Measurements from ENCODE around the gene RPRD2.
"Not testable (repeated sequence)": the region's sequence is repeated elsewhere in the genome, so short reads cannot be mapped to it uniquely, and the experiment has no call there.

The RPRD2 gene

DNA sequence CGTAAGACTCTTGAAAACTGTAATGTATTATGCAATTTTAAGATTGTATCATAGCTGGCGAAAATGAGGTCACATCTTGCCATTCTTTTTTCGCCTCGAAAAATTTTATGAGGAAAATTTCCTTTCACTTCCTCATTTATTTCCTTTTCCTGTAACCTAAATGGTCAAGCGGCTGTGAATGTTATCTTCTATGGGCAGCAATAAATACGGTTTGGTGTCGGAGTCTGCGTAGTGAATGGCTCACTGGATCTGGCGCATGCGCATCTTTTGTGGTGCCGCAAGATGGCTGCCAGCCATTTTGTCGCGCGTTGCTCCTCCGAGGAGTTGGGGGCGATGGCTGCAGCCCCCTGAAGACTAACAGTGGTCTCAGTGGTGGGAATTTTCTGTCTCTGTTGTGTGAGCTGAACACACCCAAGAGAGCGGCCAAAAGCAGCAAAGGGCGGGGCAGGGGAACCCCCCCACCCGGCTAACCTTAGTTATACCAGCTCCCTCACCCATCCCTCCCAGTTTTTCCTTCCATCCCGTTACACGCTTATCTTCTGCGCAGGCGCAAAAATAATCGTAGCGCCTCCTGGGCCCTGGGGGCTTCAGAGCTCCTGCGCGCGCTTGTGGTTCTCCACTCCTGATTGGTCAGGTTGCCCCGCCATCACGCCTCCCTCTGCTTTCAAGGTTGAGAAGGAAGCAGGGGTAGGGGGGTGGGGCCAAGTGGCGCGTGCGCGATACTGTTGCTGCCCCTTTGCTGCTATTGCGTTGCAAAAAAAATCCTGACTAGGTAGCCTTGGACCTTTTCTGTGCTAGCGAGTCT, at the start of gene RPRD2:
TSS of gene RPRD2 (plus strand) at position 722 of the 805 bp plus-strand sequence. CDS start 568 bp downstream, outside the sequence.
- peak; percentile 100 for DNase-seq

- DNase-seq, result not testable (repeated sequence)
Observed at GRCh38 chr1:150314691-150315090, 49.3 kb upstream of the RPRD2 start.

DNA sequence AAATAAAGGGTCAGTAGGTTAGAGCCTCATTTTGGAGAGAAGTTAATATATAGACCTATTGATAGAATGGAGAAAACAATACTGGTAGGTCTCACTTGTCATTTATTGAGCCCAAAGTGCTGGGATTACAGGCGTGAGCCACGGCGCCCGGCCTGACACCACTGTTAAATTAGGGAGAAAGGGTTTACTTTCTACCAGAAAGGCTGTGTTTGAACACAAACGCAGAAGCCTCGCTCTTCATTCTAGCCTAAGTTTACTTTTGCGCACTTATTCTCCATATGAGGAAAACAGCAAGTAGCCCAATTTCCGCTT, 43.3 kb upstream of the RPRD2 start:
- no peak for DNase-seq

DNA sequence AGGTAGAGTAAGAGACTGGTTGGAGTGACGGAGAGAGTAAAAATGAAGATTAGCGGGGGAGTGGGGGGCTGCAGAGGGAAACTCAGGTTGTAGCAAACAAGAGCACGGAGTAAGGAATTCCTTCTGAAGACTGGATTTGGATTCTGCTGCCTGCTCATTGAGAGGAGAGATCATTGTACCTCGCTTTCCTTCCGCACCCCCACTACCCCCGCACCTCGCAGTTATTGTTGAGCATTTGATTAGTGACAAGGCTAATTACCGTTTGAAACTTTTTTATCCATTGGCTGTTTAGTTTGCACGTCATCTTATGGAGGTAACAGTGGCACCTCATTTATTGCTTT, 42.2 kb upstream of the RPRD2 start:
- no peak for DNase-seq

GRCh38 chr1:150322310-150322709, 41.6 kb upstream of the RPRD2 start:
- no peak for DNase-seq

DNA sequence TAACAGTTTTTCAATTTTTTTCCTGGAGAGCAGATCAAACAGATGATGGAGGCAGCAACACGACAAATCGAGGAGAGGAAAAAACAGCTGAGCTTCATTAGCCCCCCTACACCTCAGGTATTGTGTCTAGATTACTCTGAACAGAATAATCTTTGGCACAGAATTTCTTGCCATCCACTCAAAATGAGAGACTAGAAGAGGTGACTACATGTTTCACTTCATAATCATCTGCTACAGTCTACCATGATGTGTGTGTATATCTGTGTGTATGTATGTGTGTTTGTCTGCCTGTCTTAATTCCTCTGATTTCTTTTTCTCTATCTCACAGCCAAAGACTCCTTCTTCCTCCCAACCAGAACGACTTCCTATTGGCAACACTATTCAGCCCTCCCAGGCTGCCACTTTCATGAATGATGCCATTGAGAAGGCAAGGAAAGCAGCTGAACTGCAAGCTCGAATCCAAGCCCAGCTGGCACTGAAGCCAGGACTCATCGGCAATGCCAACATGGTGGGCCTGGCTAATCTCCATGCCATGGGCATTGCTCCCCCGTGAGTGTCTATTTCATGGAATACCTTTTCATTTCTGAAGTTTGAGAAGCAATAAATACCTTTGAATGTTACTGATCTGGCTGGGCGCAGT, 31.2 kb upstream of the RPRD2 start:
- no peak for DNase-seq

DNA sequence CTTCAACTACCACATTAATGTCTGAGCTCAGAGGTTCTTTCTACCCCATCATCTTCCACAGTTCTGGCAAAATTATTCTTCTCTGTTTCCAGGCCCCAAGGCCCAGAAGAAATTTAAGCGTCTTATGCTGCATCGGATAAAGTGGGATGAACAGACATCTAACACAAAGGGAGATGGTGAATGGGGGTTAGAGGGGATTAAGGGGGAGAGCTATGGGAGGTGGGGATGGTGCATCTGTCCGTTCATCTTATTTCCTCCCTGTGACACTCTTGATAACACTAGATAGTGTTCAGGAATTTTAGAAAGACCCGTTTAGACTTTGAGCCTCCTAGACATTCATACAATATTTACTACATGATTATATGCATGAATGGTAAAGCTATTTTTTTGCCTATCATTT, 17.6 kb upstream of the RPRD2 start:
- DNase-seq, result peak; percentile 95

- DNase-seq, result no peak
Observed at GRCh38 chr1:150352866-150353265, 11.1 kb upstream of the RPRD2 start.

DNA sequence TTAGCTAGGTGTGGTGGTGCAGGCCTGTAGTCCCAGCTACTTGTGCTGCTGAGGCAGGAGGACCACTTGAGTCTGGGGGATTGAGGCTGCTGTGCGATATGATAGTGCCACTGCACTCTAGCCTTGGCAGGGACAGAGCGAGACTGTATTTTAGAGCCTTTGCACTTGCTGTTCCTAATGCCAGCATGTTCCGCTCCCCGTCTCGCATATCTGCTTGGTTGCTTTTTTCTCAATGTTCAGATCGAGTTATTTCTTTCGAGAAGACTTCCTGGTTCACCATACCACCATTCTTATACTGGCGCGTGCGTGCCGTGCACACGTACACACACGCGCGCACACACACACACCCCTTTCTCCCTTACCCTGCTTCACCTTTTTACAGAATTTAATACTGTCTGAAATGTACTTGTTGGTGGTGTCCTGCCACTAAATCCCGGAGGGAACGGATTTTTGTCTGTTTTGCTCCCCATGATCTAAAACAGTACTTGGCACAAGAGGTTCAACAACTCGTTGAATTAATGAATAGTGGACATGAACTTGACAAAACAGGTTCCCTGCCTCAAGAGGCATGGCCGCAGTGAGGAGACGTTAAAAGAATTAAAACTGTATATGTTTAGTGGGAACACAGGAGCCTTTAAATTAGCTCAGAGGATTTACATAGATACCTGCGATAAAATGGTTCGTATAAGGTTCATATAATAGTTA, 1.1 kb upstream of the RPRD2 start:
- peak; percentile 56 for DNase-seq

DNA sequence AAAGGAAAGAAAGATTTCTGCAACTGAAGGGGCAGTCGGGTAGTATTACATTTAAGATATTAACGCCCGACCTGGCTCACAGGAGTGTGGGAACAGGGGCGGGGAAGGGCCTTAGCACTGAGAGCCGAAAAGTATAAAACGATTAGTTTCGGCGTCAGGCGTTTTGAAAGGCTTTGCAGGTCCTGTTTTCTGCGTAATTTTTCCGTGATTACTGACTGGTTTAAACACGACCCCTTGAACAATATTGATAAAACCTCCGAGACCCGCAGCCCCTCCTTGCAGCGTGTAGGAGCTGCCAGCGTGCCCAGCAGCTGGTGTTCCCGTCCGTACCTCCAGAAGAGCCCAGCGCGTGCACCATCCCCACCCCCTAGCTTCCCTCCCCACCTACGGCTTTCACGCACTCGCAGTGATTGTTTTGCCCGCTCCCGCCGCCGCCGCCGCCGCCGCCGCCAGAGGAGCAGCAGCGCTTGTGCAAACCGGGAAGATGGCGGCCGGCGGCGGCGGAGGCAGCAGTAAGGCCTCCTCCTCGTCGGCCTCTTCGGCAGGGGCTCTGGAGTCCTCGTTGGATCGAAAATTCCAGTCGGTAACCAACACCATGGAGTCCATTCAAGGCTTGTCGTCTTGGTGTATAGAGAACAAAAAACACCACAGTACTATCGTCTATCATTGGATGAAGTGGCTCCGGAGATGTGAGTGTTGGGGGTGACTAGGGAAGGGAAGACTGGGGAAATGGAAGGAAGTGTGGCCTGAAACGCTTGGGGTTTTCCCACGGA, 470 bp downstream of the RPRD2 start:
- peak; percentile 93 for DNase-seq

DNA sequence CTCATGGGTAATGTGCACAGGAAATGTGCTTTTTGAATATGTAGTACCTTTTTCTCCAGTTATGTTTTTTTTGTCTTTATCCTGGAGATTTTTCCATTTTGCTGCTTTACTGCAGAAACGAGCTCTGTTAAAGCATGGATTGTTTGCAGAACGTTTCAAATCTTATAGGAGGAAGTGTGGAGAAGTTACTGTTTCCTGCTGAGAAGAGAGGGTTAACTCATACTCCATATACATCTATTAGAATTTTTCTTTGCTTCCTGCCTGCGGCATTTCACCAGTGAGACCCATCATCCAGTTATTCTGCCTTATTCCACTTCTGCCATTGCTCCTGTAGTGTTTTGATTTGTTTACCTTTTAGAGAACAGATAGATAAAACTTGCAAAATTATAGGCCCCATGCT, 2.0 kb downstream of the RPRD2 start:
- DNase-seq, result peak; percentile 19

GRCh38 chr1:150366416-150367296, 2.7 kb downstream of the RPRD2 start:
- DNase-seq, result no peak

GRCh38 chr1:150371110-150371509, 7.2 kb downstream of the RPRD2 start:
- no peak for DNase-seq

DNA sequence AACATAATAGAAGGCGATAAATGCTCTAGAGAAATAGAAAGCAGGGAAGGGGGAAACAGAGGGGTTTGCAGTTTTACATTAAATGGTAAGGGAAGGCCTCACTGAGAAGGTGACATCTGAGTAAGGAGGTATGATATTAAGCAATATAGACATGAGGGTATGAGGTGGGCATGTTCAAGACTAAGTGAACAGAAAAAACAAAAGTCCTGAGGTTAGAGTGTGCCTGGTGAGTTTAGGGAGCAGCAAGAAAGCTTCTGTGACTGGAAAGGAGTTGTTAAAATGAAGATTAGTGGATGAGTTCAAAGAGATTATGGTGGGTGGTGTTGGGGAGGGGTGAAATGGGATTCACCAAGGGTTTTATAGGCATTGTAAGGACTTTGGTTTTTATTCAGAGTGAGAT, 8.6 kb downstream of the RPRD2 start:
- DNase-seq, result peak; percentile 77

GRCh38 chr1:150376110-150376509, 12.2 kb downstream of the RPRD2 start:
- DNase-seq, result no peak

DNA sequence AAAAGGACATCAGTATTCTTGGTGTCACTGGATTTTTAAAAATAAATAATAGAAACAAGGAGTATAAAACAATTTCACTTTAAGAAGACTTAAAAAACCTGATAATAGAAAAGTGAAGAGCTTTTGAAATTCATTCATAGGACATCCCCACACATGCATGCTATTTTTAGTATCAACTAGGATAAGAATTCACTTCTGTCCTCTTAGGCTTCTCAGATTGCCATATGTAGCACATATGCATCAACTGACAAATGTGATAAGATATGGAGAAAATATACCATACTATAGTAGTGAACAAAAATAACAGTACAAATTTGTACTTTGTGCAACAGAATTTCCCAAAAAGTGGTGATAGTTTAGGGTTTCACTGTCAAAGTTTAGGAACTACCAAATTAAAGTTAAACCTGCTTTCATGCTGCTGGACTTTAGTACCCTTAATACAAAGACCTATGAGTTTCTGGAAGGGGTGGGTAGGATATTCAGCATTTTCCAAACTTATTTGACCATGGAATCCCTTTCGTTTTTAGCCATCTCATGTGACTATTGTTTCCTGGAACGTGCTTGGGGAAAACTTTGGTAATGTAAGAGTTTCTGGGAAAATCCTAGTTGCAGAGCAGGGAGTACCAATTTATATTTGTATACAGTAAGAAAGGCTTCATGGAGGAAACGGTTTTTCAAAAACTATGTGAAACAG, 19.8 kb downstream of the RPRD2 start:
- no peak for DNase-seq

- DNase-seq, result no peak
Observed at GRCh38 chr1:150385537-150386445, 21.8 kb downstream of the RPRD2 start.

DNA sequence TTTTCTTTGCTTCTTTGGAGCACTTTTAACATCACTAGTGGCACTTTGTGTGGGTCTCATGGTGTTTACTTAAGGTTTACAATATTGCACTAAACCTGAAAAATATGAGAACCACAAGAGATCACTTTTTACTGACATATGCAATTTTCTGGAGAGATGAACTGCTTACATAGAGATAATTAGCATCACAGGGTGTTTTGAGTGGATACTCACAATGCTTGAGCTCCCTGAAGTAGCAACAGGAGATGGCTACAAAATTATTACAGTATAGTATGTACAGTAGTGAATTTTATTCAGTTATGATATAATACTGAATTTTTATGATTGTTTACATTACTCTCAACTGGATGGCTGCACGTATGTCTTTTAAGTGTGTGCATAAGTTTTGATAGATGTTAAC, 22.6 kb downstream of the RPRD2 start:
- no peak for DNase-seq

- no peak for DNase-seq
Observed at GRCh38 chr1:150387200-150387599, 23.3 kb downstream of the RPRD2 start.

DNA sequence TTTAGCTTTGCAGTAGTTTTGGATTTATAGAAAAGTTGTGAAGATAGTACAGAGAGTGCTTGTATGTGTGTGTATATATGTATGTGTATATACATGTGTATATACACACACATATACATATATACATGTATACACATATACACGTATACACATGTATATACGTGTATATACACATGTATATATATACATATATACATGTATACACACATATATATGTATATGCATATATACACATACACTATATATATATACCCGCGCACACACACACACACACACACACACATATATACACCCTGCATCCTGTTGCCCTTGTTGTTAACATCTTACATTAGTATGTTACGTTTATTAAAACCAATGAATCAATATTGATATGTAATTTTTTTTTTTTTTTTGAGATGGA, 24.3 kb downstream of the RPRD2 start:
- no peak for DNase-seq

DNA sequence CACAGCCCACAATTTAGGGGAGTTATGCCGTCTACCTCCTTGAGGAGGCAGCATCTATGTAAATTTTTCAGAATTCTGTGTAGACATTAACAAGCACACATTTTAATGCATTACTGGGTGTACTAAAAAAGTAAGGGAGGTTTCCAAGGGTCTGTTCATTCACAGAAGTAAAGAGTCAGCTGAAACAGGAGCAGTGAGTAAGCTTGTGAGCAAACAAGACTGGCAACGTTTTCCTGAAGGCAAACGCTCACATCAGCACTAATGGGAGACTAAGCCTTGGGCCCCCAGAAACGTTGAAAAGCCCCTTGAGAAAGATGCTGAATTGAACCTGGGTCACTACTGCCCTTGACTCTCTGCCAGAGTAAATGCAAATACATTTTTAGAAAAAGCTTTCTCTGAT, 25.7 kb downstream of the RPRD2 start:
- no peak for DNase-seq
